OCI-LY1 (cell line): ENCODE measurements around the gene SF3A1.

Experiments
- EZH2 ChIP-seq: fragments of 200-600 bp; sonication (generic), shearing (Covaris generic); IDR thresholded peaks from 2 replicates; pipeline ENCODE4 v1.8.0; 2017; ENCODE audit warnings: borderline replicate concordance, mixed run types, mild to moderate bottlenecking, antibody characterized with exemption, low read length, moderate library complexity, mixed read lengths
- TF ChIP-seq, protein P1 (sequence below): fragments of 200-600 bp; sonication (generic), shearing (Covaris generic); IDR thresholded peaks from 2 replicates; pipeline ENCODE4 v1.5.1; 2017; ENCODE audit warnings: mild to moderate bottlenecking, antibody characterized with exemption, low read length, moderate library complexity, mixed read lengths

DNA sequence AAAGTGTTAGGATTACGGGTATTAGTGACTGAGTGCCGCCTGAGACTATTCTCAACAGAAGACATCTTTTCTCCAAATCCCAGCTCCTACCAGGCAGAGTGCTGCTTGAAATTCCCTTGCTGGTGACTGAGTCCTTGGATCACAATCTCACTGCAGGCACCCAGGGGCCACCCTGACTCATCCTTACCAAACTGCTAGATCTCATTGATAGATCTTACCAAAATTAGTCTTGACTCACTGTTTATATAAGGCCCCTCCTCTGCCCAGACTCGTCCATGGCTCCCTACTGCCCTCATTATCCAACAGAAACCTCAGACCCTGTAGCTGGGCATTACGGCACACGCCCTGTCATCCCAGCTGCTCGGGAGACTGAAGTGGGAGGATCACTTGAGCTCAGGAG, 44.6 kb downstream of the SF3A1 start:
- TF ChIP-seq, protein P1, sequence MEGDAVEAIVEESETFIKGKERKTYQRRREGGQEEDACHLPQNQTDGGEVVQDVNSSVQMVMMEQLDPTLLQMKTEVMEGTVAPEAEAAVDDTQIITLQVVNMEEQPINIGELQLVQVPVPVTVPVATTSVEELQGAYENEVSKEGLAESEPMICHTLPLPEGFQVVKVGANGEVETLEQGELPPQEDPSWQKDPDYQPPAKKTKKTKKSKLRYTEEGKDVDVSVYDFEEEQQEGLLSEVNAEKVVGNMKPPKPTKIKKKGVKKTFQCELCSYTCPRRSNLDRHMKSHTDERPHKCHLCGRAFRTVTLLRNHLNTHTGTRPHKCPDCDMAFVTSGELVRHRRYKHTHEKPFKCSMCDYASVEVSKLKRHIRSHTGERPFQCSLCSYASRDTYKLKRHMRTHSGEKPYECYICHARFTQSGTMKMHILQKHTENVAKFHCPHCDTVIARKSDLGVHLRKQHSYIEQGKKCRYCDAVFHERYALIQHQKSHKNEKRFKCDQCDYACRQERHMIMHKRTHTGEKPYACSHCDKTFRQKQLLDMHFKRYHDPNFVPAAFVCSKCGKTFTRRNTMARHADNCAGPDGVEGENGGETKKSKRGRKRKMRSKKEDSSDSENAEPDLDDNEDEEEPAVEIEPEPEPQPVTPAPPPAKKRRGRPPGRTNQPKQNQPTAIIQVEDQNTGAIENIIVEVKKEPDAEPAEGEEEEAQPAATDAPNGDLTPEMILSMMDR = no peak
- TF ChIP-seq EZH2 = no peak
